Right lung (tissue), 5 donors: ENCODE measurements around the gene KMT5B. TPM values are rescaled to one million over a fixed set of nuclear protein-coding genes. Genes with fewer than 3 reads are reported as not detected.

Experiments used
- DNase-seq, 2 donors: peaks; one replicate each; pipeline ENCODE4 v3.0.0-alpha.2; 2013
- polyA plus RNA-seq, 5 donors: library from polyadenylated mRNA; unstranded; fragments of 120-200 nt; gene quantifications; one replicate each; pipeline versions ENCODE4 v1.2.1 to v1.2.3, GENCODE V29; 2013; ENCODE audit warnings: inconsistent platforms in 1 of 5, low replicate concordance in 1 of 5; ENCODE audit not compliant: insufficient read length in 5 of 5, insufficient read depth in 1 of 5

The KMT5B gene
- polyA plus RNA-seq, 5 donors, result 61.0 to 94.6 (median 90.7) TPM

- DNase-seq, result no peak
These were observed 3.3 kb upstream of the KMT5B start for GRCh38 chr11:68216171-68216938.

- no peak for DNase-seq
These were observed 2.6 kb upstream of the KMT5B start for GRCh38 chr11:68215524-68216170.

GRCh38 chr11:68215087-68215445 is 2.0 kb upstream of the KMT5B start:
- no peak for DNase-seq

GRCh38 chr11:68214173-68215086 is 1.3 kb upstream of the KMT5B start:
- no peak for DNase-seq

GRCh38 chr11:68213555-68214172 is 568 bp upstream of the KMT5B start:
- DNase-seq, result peak; percentile 95 to 96

- peak; percentile 68 to 69 for DNase-seq
These were observed 518 bp downstream of the KMT5B start for GRCh38 chr11:68212421-68213134.

GRCh38 chr11:68211546-68211945 is 1.6 kb downstream of the KMT5B start:
- no peak for DNase-seq

GRCh38 chr11:68206211-68206610 is 6.9 kb downstream of the KMT5B start:
- peak in 1 of 2 donors; percentile 40 for DNase-seq

GRCh38 chr11:68204402-68204801 is 8.7 kb downstream of the KMT5B start:
- no peak for DNase-seq

GRCh38 chr11:68202165-68202564 is 10.9 kb downstream of the KMT5B start:
- DNase-seq, result no peak

- no peak for DNase-seq
These were observed 11.6 kb downstream of the KMT5B start for GRCh38 chr11:68201492-68201891.

GRCh38 chr11:68200639-68201038 is 12.5 kb downstream of the KMT5B start:
- DNase-seq, result no peak

- DNase-seq, result no peak
These were observed 13.7 kb downstream of the KMT5B start for GRCh38 chr11:68199295-68199987.

GRCh38 chr11:68196219-68196618 is 16.9 kb downstream of the KMT5B start:
- no peak for DNase-seq

- DNase-seq, result no peak
These were observed 18.3 kb downstream of the KMT5B start for GRCh38 chr11:68194675-68195294.

- no peak for DNase-seq
These were observed 20.1 kb downstream of the KMT5B start for GRCh38 chr11:68193018-68193417.

GRCh38 chr11:68191661-68192579 is 21.2 kb downstream of the KMT5B start:
- DNase-seq, result no peak

- no peak for DNase-seq
These were observed 23.2 kb downstream of the KMT5B start for GRCh38 chr11:68189888-68190287.

- no peak for DNase-seq
These were observed 24.0 kb downstream of the KMT5B start for GRCh38 chr11:68189082-68189481.
